ENCODE data around the gene TBC1D32. TPM values are rescaled to one million over a fixed set of nuclear protein-coding genes. Genes with fewer than 3 reads are reported as not detected.

The TBC1D32 gene
- total RNA-seq, 1 experiment from 2014 or later: 9.0 TPM

DNA sequence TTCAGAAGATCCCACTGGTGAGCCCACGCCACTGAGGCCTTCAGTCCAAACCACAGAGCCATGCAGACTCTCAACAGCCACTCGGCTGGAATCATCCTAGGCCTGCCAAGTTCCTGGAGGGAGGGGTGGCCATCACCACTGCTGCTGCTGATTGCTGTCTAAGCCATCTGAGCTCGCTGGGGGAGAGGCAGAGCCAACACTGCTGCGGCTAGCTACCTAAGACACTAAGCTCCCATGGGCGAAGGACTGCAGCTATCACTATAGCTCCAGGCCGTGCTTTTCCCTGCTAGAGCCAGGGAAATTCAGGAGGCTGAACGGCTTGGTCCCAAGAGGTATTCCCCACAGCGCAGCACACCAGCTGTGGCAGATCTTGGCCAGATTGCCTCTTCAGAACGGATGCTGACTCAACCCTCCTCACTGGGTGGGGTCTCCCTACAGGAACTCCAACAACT is 73.6 kb downstream of the TBC1D32 start:
- Histone ChIP-seq H3K23ac (ENCODE audit: insufficient read length, low read depth, low read length) (no peak overlapping the region), H3K56ac (ENCODE audit: insufficient read length, low read depth, low read length) (no peak overlapping the region), H4K91ac (ENCODE audit: insufficient read length, low read depth, low read length) (no peak overlapping the region), H3K23me2 (ENCODE audit: insufficient read length, low read depth, low read length, poor library complexity, severe bottlenecking) (no peaks in the 10 kb centered on the region), H3K4me1 (ENCODE audit: insufficient read depth, low read length) (no peaks in the 10 kb centered on the region), H2BK20ac (ENCODE audit: low read depth, low read length, poor library complexity, severe bottlenecking) (no peak overlapping the region), H3K4me2 (ENCODE audit: insufficient read depth, insufficient read length, low read length) (no peak overlapping the region), H4K5ac (ENCODE audit: insufficient read length, low read depth, low read length) (no peak overlapping the region), H4K20me1 (ENCODE audit: control insufficient read depth, insufficient read depth, insufficient read length) (no peaks in the 10 kb centered on the region), H2BK5ac (ENCODE audit: insufficient read length, low read length) (no peak overlapping the region), H3K9ac (ENCODE audit: extremely low read depth, insufficient read length, low read length) (no peak overlapping the region), H2BK12ac (ENCODE audit: insufficient read length, low read depth, low read length) (no peak overlapping the region), H2AK5ac (ENCODE audit: insufficient read length, low read length) (no peak overlapping the region), H3K79me2 (ENCODE audit: insufficient read depth, low read length) (no peaks in the 10 kb centered on the region), H3K79me1 (ENCODE audit: insufficient read depth, low read depth, low read length, poor library complexity, severe bottlenecking) (no peaks in the 10 kb centered on the region), H2AFZ (ENCODE audit: low read length) (no peak overlapping the region), H3K27me3 (ENCODE audit: insufficient read depth, low read length) (no peaks in the 10 kb centered on the region), H3K14ac (ENCODE audit: insufficient read depth, low read length) (no peak overlapping the region; the same call in 1 of the 2 replicates), H3T11ph (ENCODE audit: low read length) (no peak overlapping the region), H3K18ac (ENCODE audit: insufficient read length, low read depth, low read length) (no peak overlapping the region), H3K9me3 (ENCODE audit: control insufficient read depth, low read depth, low read length) (no peaks in the 10 kb centered on the region), H4K8ac (replicated peaks; ENCODE audit: insufficient read length, low read depth, low read length) (no peak overlapping the region), H3K27ac (ENCODE audit: insufficient read length, low read depth, low read length) (no peak overlapping the region), H2BK120ac (ENCODE audit: low read depth, low read length, poor library complexity, severe bottlenecking) (no peak overlapping the region), H2BK15ac (ENCODE audit: low read depth, low read length) (no peak overlapping the region), H3K4ac (ENCODE audit: low read depth, low read length) (no peak overlapping the region)
- Mint-ChIP-seq H3K4me1 (peaks cover 0 to 4% of the 10 kb centered on the region in 2 experiments; a peak in 3 of 4 replicates), H3K36me3 (ENCODE audit: insufficient read depth in 1 of 3, low read depth in 3 of 3) (peaks cover 7 to 46% (median 42%) of the 10 kb centered on the region in 3 experiments), H3K27me3 (ENCODE audit: low read depth) (no peaks in the 10 kb centered on the region), H3K4me3 (no peak overlapping the region), H3K9me3 (peaks cover 25% of the 10 kb centered on the region in 2 experiments), H3K27ac (no peak overlapping the region; a peak in 1 of 7 replicates)
- TF ChIP-seq, protein P1, sequence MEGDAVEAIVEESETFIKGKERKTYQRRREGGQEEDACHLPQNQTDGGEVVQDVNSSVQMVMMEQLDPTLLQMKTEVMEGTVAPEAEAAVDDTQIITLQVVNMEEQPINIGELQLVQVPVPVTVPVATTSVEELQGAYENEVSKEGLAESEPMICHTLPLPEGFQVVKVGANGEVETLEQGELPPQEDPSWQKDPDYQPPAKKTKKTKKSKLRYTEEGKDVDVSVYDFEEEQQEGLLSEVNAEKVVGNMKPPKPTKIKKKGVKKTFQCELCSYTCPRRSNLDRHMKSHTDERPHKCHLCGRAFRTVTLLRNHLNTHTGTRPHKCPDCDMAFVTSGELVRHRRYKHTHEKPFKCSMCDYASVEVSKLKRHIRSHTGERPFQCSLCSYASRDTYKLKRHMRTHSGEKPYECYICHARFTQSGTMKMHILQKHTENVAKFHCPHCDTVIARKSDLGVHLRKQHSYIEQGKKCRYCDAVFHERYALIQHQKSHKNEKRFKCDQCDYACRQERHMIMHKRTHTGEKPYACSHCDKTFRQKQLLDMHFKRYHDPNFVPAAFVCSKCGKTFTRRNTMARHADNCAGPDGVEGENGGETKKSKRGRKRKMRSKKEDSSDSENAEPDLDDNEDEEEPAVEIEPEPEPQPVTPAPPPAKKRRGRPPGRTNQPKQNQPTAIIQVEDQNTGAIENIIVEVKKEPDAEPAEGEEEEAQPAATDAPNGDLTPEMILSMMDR (conservative IDR thresholded peaks at IDR 0.05): no peak
- DNase-seq: no peak
- WGBS (ENCODE audit: extremely low coverage, insufficient read length, low lambda C conversion rate): no CpG with 5 or more reads among the region's 9 CpGs
